ENCODE results near the gene FARSA. TPM values are rescaled to one million over a fixed set of nuclear protein-coding genes. Genes with fewer than 3 reads are reported as not detected.

The FARSA gene
- total and polyA plus RNA-seq, 2 of the 13 experiments (the other 11 are each of a cell fraction or from before 2014, with no cell fraction given), result 25.9 to 72.0 TPM

- TF ChIP-seq ZNF136 (CRISPR knock-in tag; IDR thresholded peaks at IDR 0.05; ENCODE audit: low read depth) (no peak; the same call in 1 of the 2 replicates), ZNF597 (CRISPR knock-in tag; IDR thresholded peaks at IDR 0.05) (no peak), ZBTB8A (CRISPR knock-in tag; IDR thresholded peaks at IDR 0.05; ENCODE audit: borderline replicate concordance, low read depth) (no peak), ARHGAP35 (CRISPR knock-in tag; IDR thresholded peaks at IDR 0.05; ENCODE audit: borderline replicate concordance) (peak; percentile 20; the same call in 1 of the 2 replicates), HCFC1 (IDR thresholded peaks at IDR 0.05; ENCODE audit: low read depth, low read length) (no peak), REXO4 (CRISPR knock-in tag; IDR thresholded peaks at IDR 0.05; ENCODE audit: borderline replicate concordance) (no peak), ZNF331 (CRISPR knock-in tag; IDR thresholded peaks at IDR 0.05) (peak; percentile 35; the same call in 1 of the 2 replicates), ZNF687 (CRISPR knock-in tag; IDR thresholded peaks at IDR 0.05) (peak; percentile 86), ZNF574 (CRISPR knock-in tag; IDR thresholded peaks at IDR 0.05) (peak; percentile 58; the same call in 1 of the 2 replicates), ZNF501 (CRISPR knock-in tag; IDR thresholded peaks at IDR 0.05) (peak; percentile 63), MAFK (conservative IDR thresholded peaks at IDR 0.05 in 1 of 2, IDR thresholded peaks at IDR 0.05 in 1 of 2; ENCODE audit: low read length in 2 of 2) (no peak), LCORL (IDR thresholded peaks at IDR 0.05) (no peak), LCORL (CRISPR knock-in tag; IDR thresholded peaks at IDR 0.05) (peak; percentile 47; the same call in 1 of the 2 replicates), PAF1 (CRISPR knock-in tag; IDR thresholded peaks at IDR 0.05) (no peak), TBL1XR1 (IDR thresholded peaks at IDR 0.05; ENCODE audit: borderline replicate concordance, low read length, partially characterized antibody) (no peak), XRCC5 (optimal IDR thresholded peaks at IDR 0.05; ENCODE audit: low read length) (peak; percentile 80), JUNB (CRISPR knock-in tag; IDR thresholded peaks at IDR 0.05; ENCODE audit: borderline replicate concordance) (no peak), ATAD3A (CRISPR knock-in tag; IDR thresholded peaks at IDR 0.05) (no peak), ONECUT2 (CRISPR knock-in tag; IDR thresholded peaks at IDR 0.05) (no peak), MAFG (CRISPR knock-in tag; IDR thresholded peaks at IDR 0.05) (no peak), DNMT3B (CRISPR knock-in tag; conservative IDR thresholded peaks at IDR 0.05) (no peak), KDM6A (CRISPR knock-in tag; IDR thresholded peaks at IDR 0.05; ENCODE audit: low read depth) (no peak)
These were observed 31.7 kb upstream of the FARSA start (continued) for GRCh38 chr19:12965017-12965811.

Measured in HepG2 (cell line).